Testis (tissue), 2 donors: ENCODE measurements around the gene EIF4A3.

ENCODE experiments used
- CTCF ChIP-seq, 3 experiments: fragments of 450-650 bp in 2 of 3; fragments of 200-600 bp in 1 of 3; sonication (generic) in 1 of 3; IDR thresholded peaks; one replicate each; pipeline ENCODE4 v1.5.1; 2016 to 2019; ENCODE audit warnings: antibody characterized with exemption in 3 of 3, mild to moderate bottlenecking in 2 of 3, moderate library complexity in 1 of 3
- POLR2A ChIP-seq: fragments of 450-650 bp; IDR thresholded peaks from one replicate; pipeline ENCODE4 v1.6.1; 2017; ENCODE audit warnings: antibody characterized with exemption, mild to moderate bottlenecking, moderate library complexity

- TF ChIP-seq CTCF (IDR thresholded peaks at IDR 0.05) (no peak), POLR2A (no peak)
Observed at GRCh38 chr17:80114758-80115157, 32.2 kb downstream of the EIF4A3 start.
